ENCODE results near the gene CGN. TPM values are rescaled to one million over a fixed set of nuclear protein-coding genes. Genes with fewer than 3 reads are reported as not detected.
A peak's percentile ranks its signal among the peaks of the same experiment; 100 is the strongest.

Gene CGN
- total and polyA plus RNA-seq, 2 of the 13 experiments (the other 11 are each of a cell fraction or from before 2014, with no cell fraction given): 0.75 to 0.81 TPM

DNA sequence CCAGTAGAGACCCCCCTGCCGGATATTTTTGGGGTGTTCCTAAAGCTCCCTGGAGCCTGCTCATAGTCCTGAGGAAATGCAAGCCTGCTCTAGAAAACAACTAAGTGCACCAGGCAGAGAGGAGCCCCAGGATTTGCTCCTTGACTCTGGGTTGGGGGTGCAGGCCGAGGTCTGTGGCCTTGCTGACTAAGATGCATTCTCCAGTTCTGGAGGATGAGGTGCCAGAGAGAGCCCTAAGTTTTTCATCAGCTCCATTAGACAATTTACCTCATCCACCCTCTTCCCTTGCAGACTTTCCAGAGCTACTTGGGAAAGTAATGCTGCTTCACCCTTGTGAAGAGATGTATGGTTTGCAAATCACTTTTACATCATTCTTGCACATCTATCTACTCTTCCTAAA, 38.0 kb downstream of the CGN start:
- FAIRE-seq (no peak), ATAC-seq (no peak), DNase-seq (ENCODE audit: low spot score) (no peak)
- Histone ChIP-seq H3K27ac (ENCODE audit: extremely low read length, insufficient read depth, low read length) (peak overlapping the region; percentile 6), H4K20me1 (ENCODE audit: insufficient read depth, low read length) (no peaks in the 10 kb centered on the region), H3K36me3 (replicated peaks in 1 of 2; ENCODE audit: control insufficient read depth in 1 of 2, insufficient read depth in 2 of 2, low read length in 2 of 2) (no peaks in the 10 kb centered on the region; a peak in 1 of 5 replicates), H3K9ac (ENCODE audit: insufficient read depth, low read depth, low read length) (no peak overlapping the region), H3K27me3 (ENCODE audit: control insufficient read depth in 1 of 2, insufficient read depth in 2 of 2, low read length in 2 of 2) (no peaks in the 10 kb centered on the region), H3K4me2 (ENCODE audit: low read depth, low read length) (peak overlapping the region; percentile 55), H3K4me1 (ENCODE audit: insufficient read depth, low read length) (peaks cover 47% of the 10 kb centered on the region), H2AFZ (ENCODE audit: low read length) (no peak overlapping the region), H3K9me3 (ENCODE audit: low read length) (no peaks in the 10 kb centered on the region), H3K4me3 (replicated peaks in 1 of 3; ENCODE audit: insufficient read depth in 1 of 3, low read depth in 2 of 3, low read length in 3 of 3) (no peak overlapping the region), H3K79me2 (ENCODE audit: insufficient read depth, low read length) (peaks cover 8% of the 10 kb centered on the region)
- TF ChIP-seq, protein P1, sequence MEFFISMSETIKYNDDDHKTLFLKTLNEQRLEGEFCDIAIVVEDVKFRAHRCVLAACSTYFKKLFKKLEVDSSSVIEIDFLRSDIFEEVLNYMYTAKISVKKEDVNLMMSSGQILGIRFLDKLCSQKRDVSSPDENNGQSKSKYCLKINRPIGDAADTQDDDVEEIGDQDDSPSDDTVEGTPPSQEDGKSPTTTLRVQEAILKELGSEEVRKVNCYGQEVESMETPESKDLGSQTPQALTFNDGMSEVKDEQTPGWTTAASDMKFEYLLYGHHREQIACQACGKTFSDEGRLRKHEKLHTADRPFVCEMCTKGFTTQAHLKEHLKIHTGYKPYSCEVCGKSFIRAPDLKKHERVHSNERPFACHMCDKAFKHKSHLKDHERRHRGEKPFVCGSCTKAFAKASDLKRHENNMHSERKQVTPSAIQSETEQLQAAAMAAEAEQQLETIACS (CRISPR knock-in tag; IDR thresholded peaks at IDR 0.05): no peak
- TF ChIP-seq, protein P2, sequence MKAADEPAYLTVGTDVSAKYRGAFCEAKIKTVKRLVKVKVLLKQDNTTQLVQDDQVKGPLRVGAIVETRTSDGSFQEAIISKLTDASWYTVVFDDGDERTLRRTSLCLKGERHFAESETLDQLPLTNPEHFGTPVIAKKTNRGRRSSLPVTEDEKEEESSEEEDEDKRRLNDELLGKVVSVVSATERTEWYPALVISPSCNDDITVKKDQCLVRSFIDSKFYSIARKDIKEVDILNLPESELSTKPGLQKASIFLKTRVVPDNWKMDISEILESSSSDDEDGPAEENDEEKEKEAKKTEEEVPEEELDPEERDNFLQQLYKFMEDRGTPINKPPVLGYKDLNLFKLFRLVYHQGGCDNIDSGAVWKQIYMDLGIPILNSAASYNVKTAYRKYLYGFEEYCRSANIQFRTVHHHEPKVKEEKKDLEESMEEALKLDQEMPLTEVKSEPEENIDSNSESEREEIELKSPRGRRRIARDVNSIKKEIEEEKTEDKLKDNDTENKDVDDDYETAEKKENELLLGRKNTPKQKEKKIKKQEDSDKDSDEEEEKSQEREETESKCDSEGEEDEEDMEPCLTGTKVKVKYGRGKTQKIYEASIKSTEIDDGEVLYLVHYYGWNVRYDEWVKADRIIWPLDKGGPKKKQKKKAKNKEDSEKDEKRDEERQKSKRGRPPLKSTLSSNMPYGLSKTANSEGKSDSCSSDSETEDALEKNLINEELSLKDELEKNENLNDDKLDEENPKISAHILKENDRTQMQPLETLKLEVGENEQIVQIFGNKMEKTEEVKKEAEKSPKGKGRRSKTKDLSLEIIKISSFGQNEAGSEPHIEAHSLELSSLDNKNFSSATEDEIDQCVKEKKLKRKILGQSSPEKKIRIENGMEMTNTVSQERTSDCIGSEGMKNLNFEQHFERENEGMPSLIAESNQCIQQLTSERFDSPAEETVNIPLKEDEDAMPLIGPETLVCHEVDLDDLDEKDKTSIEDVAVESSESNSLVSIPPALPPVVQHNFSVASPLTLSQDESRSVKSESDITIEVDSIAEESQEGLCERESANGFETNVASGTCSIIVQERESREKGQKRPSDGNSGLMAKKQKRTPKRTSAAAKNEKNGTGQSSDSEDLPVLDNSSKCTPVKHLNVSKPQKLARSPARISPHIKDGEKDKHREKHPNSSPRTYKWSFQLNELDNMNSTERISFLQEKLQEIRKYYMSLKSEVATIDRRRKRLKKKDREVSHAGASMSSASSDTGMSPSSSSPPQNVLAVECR (CRISPR knock-in tag; IDR thresholded peaks at IDR 0.05; ENCODE audit: borderline replicate concordance): 0 out of 2 replicates have a peak, but pooled peaks have one; percentile 12
- TF ChIP-seq TARDBP (CRISPR knock-in tag; IDR thresholded peaks at IDR 0.05) (no peak), ZBTB4 (CRISPR knock-in tag; IDR thresholded peaks at IDR 0.05; ENCODE audit: borderline replicate concordance) (no peak)
- in situ Hi-C loops (cut with HindIII; ENCODE audit: extremely low pct_ligation_motif_present, low pct_unique_long_range_greater_than_20kb): loop anchor here (25.0 kb wide), 1 partner anchor 188 kb away; no protein-coding TSS in a partner anchor
- intact Hi-C loops (cut with micrococcal nuclease; ENCODE audit: unreplicated experiment): loop anchor here (10.0 kb wide), 1 partner anchor 286 kb away; the partner anchor contains the start of genes C2CD4D and RORC
- 77% methylated on average over 2 of the region's 2 CpGs for WGBS (ENCODE audit: low lambda C conversion rate)
- BruUV-seq (replicated peaks): no TSS peak
- POLR2A ChIA-PET: interaction anchor here (0.7 to 3.8 kb wide), 4 partner anchors 9 to 282 kb away, joined by 3 to 41 read pairs (median 10); partner anchors contain the start of gene TUFT1
- CTCF ChIA-PET (ENCODE audit: low intra/inter-chr PET ratio, low total read pairs): no interaction called here
